HEK293T (cell line): ENCODE results near the gene GNGT2.

ENCODE experiments used
- CTCF ChIA-PET: fragments of 350-600 bp; formaldehyde crosslinking; extraction: SDS; loops from one replicate; lab custom pipeline; 2021; ENCODE audit warnings: antibody characterized with exemption, inconsistent platforms; lab: Yijun Ruan, JAX
- POLR2A ChIA-PET: fragments of 350-600 bp; formaldehyde crosslinking; extraction: SDS; loops from one replicate; lab custom pipeline; 2020; ENCODE audit warnings: antibody characterized with exemption, inconsistent platforms; lab: Yijun Ruan, JAX
- DNase-seq: peaks from one replicate; pipeline ENCODE4 v3.0.0; 2012; ENCODE audit warnings: mixed read lengths; ENCODE audit errors: extremely low spot score
- ARNT ChIP-seq: fragments of 450-650 bp; IDR thresholded peaks from 2 replicates; pipeline ENCODE4 v1.6.1; 2017; ENCODE audit warnings: mild to moderate bottlenecking
- BHLHE40 ChIP-seq: fragments of 450-650 bp; IDR thresholded peaks from 2 replicates; pipeline ENCODE4 v1.6.1; 2016; ENCODE audit warnings: mild to moderate bottlenecking, moderate library complexity, borderline replicate concordance
- CTBP1 ChIP-seq: fragments of 450-650 bp; IDR thresholded peaks from 2 replicates; pipeline ENCODE4 v1.6.1; 2016; ENCODE audit warnings: borderline replicate concordance
- ELF4 ChIP-seq: fragments of 450-650 bp; IDR thresholded peaks from 2 replicates; pipeline ENCODE4 v1.6.1; 2017; ENCODE audit warnings: antibody characterized with exemption
- FOXA1 ChIP-seq: fragments of 450-650 bp; IDR thresholded peaks from 2 replicates; pipeline ENCODE4 v1.6.1; 2016; ENCODE audit warnings: mild to moderate bottlenecking
- FOXK2 ChIP-seq: fragments of 450-650 bp; IDR thresholded peaks from 2 replicates; pipeline ENCODE4 v1.6.1; 2016; ENCODE audit warnings: mild to moderate bottlenecking
- FOXM1 ChIP-seq: fragments of 450-650 bp; IDR thresholded peaks from 2 replicates; pipeline ENCODE4 v1.6.1; 2017; ENCODE audit warnings: mild to moderate bottlenecking, borderline replicate concordance
- HDGF ChIP-seq: fragments of 450-650 bp; IDR thresholded peaks from 2 replicates; pipeline ENCODE4 v1.6.1; 2017; ENCODE audit warnings: antibody characterized with exemption, borderline replicate concordance
- L3MBTL2 ChIP-seq: fragments of 450-650 bp; conservative IDR thresholded peaks from 2 replicates; pipeline ENCODE4 v1.6.1; 2016; ENCODE audit warnings: mild to moderate bottlenecking
- LEF1 ChIP-seq: fragments of 450-650 bp; IDR thresholded peaks from 2 replicates; pipeline ENCODE4 v1.6.1; 2017; ENCODE audit warnings: mild to moderate bottlenecking, borderline replicate concordance
- NFRKB ChIP-seq: fragments of 450-650 bp; IDR thresholded peaks from 2 replicates; pipeline ENCODE4 v1.6.1; 2016; ENCODE audit warnings: mild to moderate bottlenecking, moderate library complexity
- SP1 ChIP-seq: fragments of 450-650 bp; IDR thresholded peaks from 2 replicates; pipeline ENCODE4 v1.6.1; 2017
- SUZ12 ChIP-seq: fragments of 450-650 bp; IDR thresholded peaks from 2 replicates; pipeline ENCODE4 v1.6.1; 2016; ENCODE audit warnings: mild to moderate bottlenecking
- TARDBP ChIP-seq: fragments of 450-650 bp; IDR thresholded peaks from 2 replicates; pipeline ENCODE4 v1.6.1; 2016
- ZNF384 ChIP-seq: fragments of 450-650 bp; IDR thresholded peaks from 2 replicates; pipeline ENCODE4 v1.6.1; 2016
- TF ChIP-seq, protein P1 (sequence below): fragments of 450-650 bp; IDR thresholded peaks from 2 replicates; pipeline ENCODE4 v1.6.1; 2016

The GNGT2 gene

DNA sequence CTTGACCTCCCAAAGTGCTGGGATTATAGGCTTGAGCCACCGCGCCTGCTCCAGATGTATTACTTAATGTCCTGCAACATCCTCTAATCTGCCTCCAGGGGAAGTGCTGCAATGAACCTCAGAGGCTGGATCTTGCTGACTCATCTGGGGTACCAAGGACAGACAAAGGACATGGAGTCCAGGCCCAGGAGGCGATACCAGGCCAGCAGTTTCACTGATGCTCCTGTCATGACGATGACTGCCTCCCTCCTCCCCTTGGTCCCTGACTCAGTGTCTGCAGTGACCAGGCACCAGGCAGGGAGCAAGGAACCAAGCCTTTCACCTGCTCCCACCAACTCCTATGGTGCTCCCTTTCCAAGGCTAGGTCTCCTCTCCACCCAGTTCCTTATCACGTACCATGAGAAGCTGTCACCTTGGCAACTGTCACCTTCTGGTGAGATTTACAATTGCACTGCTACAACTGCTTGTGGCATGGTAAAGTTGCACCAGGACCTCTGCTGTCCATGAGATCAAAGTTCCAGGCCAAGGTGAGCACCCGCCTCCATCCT is 41.8 kb upstream of the GNGT2 start:
- POLR2A ChIA-PET: interaction anchor here (1.3 kb wide), 1 partner anchor 9 kb away, joined by 3 read pairs; no protein-coding TSS in a partner anchor
- TF ChIP-seq ARNT (no peak), SUZ12 (no peak), CTBP1 (no peak), FOXM1 (no peak)
- TF ChIP-seq, protein P1, sequence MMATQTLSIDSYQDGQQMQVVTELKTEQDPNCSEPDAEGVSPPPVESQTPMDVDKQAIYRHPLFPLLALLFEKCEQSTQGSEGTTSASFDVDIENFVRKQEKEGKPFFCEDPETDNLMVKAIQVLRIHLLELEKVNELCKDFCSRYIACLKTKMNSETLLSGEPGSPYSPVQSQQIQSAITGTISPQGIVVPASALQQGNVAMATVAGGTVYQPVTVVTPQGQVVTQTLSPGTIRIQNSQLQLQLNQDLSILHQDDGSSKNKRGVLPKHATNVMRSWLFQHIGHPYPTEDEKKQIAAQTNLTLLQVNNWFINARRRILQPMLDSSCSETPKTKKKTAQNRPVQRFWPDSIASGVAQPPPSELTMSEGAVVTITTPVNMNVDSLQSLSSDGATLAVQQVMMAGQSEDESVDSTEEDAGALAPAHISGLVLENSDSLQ: peak; percentile 91
- no peak for DNase-seq
- CTCF ChIA-PET: no interaction called here

DNA sequence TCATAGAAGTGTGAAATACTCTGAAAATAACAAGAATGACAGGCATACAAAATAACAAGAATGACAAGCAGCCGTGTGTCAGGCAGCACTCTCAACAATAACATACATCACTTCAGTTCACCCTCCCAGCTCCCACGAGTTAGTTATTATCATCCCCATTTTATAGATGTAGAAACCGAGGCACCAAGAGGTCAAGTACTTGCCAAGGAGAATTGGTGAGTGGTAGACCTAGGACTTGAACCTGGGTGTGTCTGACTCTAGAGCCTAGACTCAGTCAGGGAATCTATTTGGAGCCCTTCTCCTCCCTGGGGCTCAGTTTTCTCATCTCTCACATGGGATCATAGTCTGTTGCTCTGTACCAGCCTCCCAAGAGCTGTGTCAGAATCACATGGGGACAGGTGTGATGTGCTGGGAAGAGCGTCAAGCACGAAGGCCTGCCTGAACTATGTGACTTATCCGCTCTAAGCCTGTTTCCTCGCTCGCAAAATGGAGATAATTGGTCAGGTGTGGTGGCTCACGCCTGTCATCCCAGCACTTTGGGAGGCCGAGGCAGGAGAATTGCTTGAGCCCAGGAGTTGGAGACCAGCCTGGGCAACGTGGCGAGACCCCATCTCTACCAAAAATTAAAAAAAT is 39.6 kb upstream of the GNGT2 start:
- DNase-seq: no peak
- ChIA-PET CTCF (no interaction called here), POLR2A (no interaction called here)
- TF ChIP-seq FOXM1 (no peak), TARDBP (no peak), ARNT (no peak), ELF4 (no peak), L3MBTL2 (no peak), SP1 (no peak), HDGF (no peak), FOXK2 (no peak), FOXA1 (no peak), ZNF384 (no peak)
- TF ChIP-seq, protein P1: no peak

DNA sequence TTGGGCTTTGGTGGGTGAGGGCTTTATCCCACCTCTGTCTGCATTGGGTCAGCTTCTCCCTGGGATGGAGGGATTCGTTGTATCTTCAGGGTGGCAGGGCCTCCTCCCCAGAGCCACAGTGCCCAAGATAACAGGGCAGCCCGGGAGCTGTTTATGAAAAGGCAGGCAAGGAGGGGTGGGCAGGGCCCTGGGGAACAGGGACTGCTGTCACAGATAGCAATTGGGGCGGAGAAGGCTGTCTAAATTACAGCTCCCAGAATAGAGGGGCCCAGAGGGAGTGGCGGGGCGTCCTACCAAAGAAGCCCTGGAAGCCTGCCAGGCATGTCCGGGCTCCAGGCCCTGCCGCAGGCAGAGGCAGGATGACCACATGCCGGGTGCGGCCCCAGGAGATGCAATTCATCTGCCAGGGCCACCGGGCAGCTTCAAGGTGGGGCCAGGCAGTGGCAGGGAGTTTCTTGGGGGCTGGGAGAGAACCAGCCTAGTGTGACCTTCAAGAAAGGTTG is 39.0 kb upstream of the GNGT2 start:
- TF ChIP-seq ARNT (no peak), L3MBTL2 (no peak), SP1 (no peak), FOXA1 (no peak), ELF4 (no peak), BHLHE40 (no peak), NFRKB (no peak), CTBP1 (no peak), FOXK2 (no peak), FOXM1 (no peak), HDGF (no peak), TARDBP (no peak), SUZ12 (no peak), LEF1 (no peak), ZNF384 (no peak)
- TF ChIP-seq, protein P1: no peak
- POLR2A ChIA-PET: interaction anchor here (2.3 kb wide), 1 partner anchor 11 kb away, joined by 6 read pairs; no protein-coding TSS in a partner anchor
- CTCF ChIA-PET: no interaction called here
- no peak for DNase-seq

DNA sequence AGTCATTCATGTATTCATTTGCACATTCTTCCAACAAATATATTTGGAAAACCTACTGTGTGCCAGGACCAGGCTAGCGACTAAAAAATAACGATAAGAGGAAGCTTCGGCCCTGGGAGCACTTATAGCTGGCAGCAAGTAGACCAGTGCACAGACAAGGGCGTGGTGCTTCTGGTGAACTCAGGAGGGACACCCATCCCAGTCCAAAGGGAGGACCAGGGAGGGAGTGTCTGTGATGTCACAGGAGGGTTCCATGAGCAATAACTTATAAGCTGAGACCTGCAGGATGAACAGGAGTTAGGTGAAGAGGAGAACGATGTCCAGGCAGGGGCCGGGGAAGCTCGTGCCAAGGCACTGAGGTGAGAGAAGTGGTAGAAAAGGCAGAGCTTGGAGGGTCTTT is 37.6 kb upstream of the GNGT2 start:
- CTCF ChIA-PET: interaction anchor here (0.7 kb wide), 1 partner anchor 192 kb away, joined by 5 read pairs; no protein-coding TSS in a partner anchor
- no peak for TF ChIP-seq TARDBP
- POLR2A ChIA-PET: interaction anchor here (2.3 kb wide), 1 partner anchor 13 kb away, joined by 6 read pairs; no protein-coding TSS in a partner anchor
- no peak for DNase-seq

DNA sequence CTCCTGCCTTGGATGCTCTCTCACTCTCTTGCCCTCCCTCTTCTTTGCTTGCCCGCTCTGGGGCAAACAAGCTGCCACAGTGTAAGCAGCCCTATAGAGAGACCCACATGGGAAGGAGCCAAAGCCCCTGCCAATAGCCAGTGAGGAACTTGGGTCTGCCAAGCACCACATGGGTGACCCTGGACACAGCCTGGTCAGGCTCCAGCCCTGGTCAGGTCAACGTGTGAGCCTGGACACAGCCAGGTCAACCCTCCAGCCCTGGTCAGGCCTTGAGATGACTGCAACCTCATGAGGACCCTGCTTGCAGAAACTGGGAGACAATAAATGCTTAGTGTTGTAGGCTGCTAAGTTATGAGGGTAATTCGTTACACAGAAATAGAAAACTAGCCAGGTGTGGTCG is 34.5 kb upstream of the GNGT2 start:
- TF ChIP-seq HDGF (no peak), BHLHE40 (no peak), ARNT (no peak), FOXK2 (no peak), TARDBP (no peak), NFRKB (no peak), ELF4 (no peak), FOXM1 (no peak), SP1 (no peak), LEF1 (no peak)
- ChIA-PET CTCF (no interaction called here), POLR2A (no interaction called here)
- no peak for DNase-seq

DNA sequence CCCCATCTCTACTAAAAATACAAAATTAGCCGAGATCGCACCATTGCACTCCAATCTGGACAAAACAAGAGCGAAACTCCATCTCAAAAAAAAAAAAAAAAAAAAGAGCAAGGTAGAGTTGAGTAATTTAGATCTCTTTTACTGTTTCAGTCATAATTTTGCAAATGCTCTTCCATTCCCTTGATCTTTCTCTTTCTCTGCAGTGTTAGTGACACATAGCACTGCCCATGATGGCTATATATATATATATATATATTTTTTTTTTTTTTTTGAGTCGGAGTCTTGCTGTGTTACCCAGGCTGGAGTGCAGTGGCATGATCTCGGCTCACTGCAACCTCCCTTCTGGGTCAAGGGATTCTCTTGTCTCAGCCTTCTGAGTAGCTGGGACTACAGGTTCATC is 32.4 kb upstream of the GNGT2 start:
- no peak for TF ChIP-seq FOXK2
- TF ChIP-seq, protein P1: no peak
- CTCF ChIA-PET: no interaction called here
- POLR2A ChIA-PET: no interaction called here
- no peak for DNase-seq
